ENCODE results near the gene NEK6.

NEK6 gene

DNA sequence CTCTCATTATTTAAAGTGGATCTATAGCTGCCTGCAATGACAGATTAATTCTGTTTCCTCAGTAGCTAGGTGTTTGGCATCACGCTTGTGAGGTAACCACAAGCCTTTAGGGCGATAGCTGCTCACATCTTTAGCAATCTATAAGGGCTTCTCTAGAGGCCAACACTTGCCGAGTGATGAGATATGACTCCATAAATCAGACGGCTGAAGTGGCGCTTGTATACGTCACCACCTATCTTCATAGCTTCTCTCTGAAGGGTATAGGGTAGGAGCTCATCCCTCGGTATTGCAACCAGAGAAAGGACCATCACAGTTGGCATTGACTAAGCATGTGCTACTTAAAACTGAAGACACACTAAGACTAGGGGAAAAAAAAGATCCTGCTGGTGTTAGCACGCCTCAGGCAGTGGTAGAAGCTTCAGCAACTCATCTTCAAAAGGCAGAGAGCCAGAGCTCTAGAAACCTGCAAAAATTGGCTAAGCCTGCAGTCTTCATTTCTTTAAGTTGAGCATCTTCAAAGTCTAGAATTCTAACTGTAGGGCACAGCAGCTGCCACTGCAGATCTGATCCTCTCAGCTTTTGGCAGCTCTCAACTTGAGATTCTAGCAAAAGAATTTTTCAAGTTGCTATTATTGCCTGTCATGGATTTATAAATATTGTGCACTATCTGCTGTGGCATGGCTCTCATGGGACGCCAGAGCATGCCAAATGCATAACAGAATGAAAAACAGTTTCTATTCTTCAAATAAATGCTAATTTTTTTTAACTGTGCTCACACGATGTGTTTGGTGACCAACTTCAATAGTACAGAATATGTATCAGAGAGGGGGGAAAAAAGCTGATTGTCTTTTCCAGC, 120.0 kb downstream of the NEK6 start:
- no peak overlapping the region for H3K4me3 ChIP-seq (ENCODE audit: low read depth, low read length)
- DNase-seq (ENCODE audit: low read depth) = no peak

GRCh38 chr9:124381170-124381945, 123.6 kb downstream of the NEK6 start:
- TF ChIP-seq CTCF (IDR thresholded peaks at IDR 0.05; ENCODE audit: insufficient read depth, low read depth, low read length, missing control alignments) = no peak

More for the DNA sequence above, 120.0 kb downstream of the NEK6 start:
- no peak for TF ChIP-seq CTCF (IDR thresholded peaks at IDR 0.05; ENCODE audit: insufficient read depth, low read depth, low read length, missing control alignments)

DNA sequence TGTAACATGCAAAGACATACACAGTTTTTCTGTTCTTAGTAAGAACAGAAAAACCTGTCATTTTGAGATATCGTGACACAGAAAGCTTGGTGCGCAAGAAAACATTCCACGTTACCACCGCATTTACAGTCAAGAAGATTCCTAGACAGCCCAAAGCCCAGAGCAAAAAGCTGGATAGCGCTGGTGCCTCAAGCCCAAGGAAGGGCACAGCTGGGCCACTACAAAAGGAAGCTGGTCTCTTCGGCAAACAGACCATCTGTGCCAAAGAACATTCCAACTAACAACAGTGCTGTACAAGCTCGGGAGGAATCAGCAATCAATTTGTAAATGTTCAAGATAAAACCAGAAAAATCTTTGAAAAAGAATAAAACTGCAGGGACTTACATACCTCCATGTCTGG, 126.5 kb downstream of the NEK6 start:
- no peak for TF ChIP-seq CTCF (IDR thresholded peaks at IDR 0.05; ENCODE audit: insufficient read depth, low read depth, low read length, missing control alignments)
- DNase-seq (ENCODE audit: low read depth) = no peak
- H3K4me3 ChIP-seq (ENCODE audit: low read depth, low read length) = no peak overlapping the region

More at GRCh38 chr9:124381170-124381945, 123.6 kb downstream of the NEK6 start:
- no peak overlapping the region for H3K4me3 ChIP-seq (ENCODE audit: low read depth, low read length)
- no peak for DNase-seq (ENCODE audit: low read depth)

GRCh38 chr9:124384846-124385245, 127.1 kb downstream of the NEK6 start:
- no peak for DNase-seq (ENCODE audit: low read depth)
- no peak overlapping the region for H3K4me3 ChIP-seq (ENCODE audit: low read depth, low read length)
- TF ChIP-seq CTCF (IDR thresholded peaks at IDR 0.05; ENCODE audit: insufficient read depth, low read depth, low read length, missing control alignments) = no peak

GRCh38 chr9:124385623-124386022, 127.9 kb downstream of the NEK6 start:
- no peak for TF ChIP-seq CTCF (IDR thresholded peaks at IDR 0.05; ENCODE audit: insufficient read depth, low read depth, low read length, missing control alignments)
- DNase-seq (ENCODE audit: low read depth) = no peak
- H3K4me3 ChIP-seq (ENCODE audit: low read depth, low read length) = no peak overlapping the region

DNA sequence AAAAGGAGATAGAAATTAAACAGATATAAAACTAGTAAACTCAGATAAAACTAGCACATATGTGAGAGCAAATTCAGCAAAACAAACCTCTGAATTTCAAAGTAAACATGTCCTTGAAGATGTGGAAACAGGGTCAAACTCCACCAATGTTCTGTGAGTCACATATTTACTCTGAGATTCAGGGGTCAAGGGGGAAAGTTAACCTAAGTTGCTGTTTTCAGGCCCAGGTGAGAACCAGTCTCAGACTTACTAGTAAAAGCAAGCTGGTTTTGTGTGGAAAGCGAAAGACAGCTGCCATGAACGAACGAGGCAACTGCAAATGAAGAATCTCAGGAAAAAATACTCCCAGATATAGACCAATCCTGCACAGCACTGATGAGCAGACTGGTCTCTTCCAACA, 128.5 kb downstream of the NEK6 start:
- H3K4me3 ChIP-seq (ENCODE audit: low read depth, low read length) = no peak overlapping the region
- no peak for DNase-seq (ENCODE audit: low read depth)
- no peak for TF ChIP-seq CTCF (IDR thresholded peaks at IDR 0.05; ENCODE audit: insufficient read depth, low read depth, low read length, missing control alignments)

Measured in GM12865 (cell line).